Measurements from ENCODE around the gene TMEM237.

TMEM237 gene

GRCh38 chr2:201642579-201643215 lies 606 bp downstream of the TMEM237 start:
- in situ Hi-C loops (cut with MboI; ENCODE audit: low sequenced_read_pairs) = no loop called here

GRCh38 chr2:201642086-201642578 lies 1.2 kb downstream of the TMEM237 start:
- in situ Hi-C loops (cut with MboI; ENCODE audit: low sequenced_read_pairs) = no loop called here

GRCh38 chr2:201639205-201639604 lies 4.1 kb downstream of the TMEM237 start:
- in situ Hi-C loops (cut with MboI; ENCODE audit: low sequenced_read_pairs) = no loop called here

- in situ Hi-C loops (cut with MboI; ENCODE audit: low sequenced_read_pairs) = no loop called here
Measured at GRCh38 chr2:201638326-201638725, 5.0 kb downstream of the TMEM237 start.

GRCh38 chr2:201633661-201634249 lies 9.5 kb downstream of the TMEM237 start:
- in situ Hi-C loops (cut with MboI; ENCODE audit: low sequenced_read_pairs) = no loop called here

- in situ Hi-C loops (cut with MboI; ENCODE audit: low sequenced_read_pairs) = no loop called here
Measured at GRCh38 chr2:201631041-201631440, 12.3 kb downstream of the TMEM237 start.

GRCh38 chr2:201630577-201630976 lies 12.7 kb downstream of the TMEM237 start:
- in situ Hi-C loops (cut with MboI; ENCODE audit: low sequenced_read_pairs) = no loop called here

GRCh38 chr2:201628545-201628944 lies 14.8 kb downstream of the TMEM237 start:
- in situ Hi-C loops (cut with MboI; ENCODE audit: low sequenced_read_pairs) = no loop called here

- in situ Hi-C loops (cut with MboI; ENCODE audit: low sequenced_read_pairs) = no loop called here
Measured at GRCh38 chr2:201622306-201622970, 20.9 kb downstream of the TMEM237 start.

GRCh38 chr2:201621293-201621999 lies 21.9 kb downstream of the TMEM237 start:
- in situ Hi-C loops (cut with MboI; ENCODE audit: low sequenced_read_pairs) = no loop called here

- in situ Hi-C loops (cut with MboI; ENCODE audit: low sequenced_read_pairs) = no loop called here
Measured at GRCh38 chr2:201618744-201619662, 24.3 kb downstream of the TMEM237 start.

GRCh38 chr2:201608021-201608420 lies 35.3 kb downstream of the TMEM237 start:
- in situ Hi-C loops (cut with MboI; ENCODE audit: low sequenced_read_pairs) = no loop called here

- in situ Hi-C loops (cut with MboI; ENCODE audit: low sequenced_read_pairs) = no loop called here
Measured at GRCh38 chr2:201607568-201607967, 35.7 kb downstream of the TMEM237 start.

- in situ Hi-C loops (cut with MboI; ENCODE audit: low sequenced_read_pairs) = no loop called here
Measured at GRCh38 chr2:201600906-201601305, 42.4 kb downstream of the TMEM237 start.

GRCh38 chr2:201597397-201597796 lies 45.9 kb downstream of the TMEM237 start:
- in situ Hi-C loops (cut with MboI; ENCODE audit: low sequenced_read_pairs) = no loop called here

GRCh38 chr2:201580486-201580885 lies 62.8 kb downstream of the TMEM237 start:
- in situ Hi-C loops (cut with MboI; ENCODE audit: low sequenced_read_pairs) = no loop called here

- in situ Hi-C loops (cut with MboI; ENCODE audit: low sequenced_read_pairs) = no loop called here
Measured at GRCh38 chr2:201579536-201579935, 63.8 kb downstream of the TMEM237 start.

- in situ Hi-C loops (cut with MboI; ENCODE audit: low sequenced_read_pairs) = no loop called here
Measured at GRCh38 chr2:201575971-201576370, 67.3 kb downstream of the TMEM237 start.

- in situ Hi-C loops (cut with MboI; ENCODE audit: low sequenced_read_pairs) = no loop called here
Measured at GRCh38 chr2:201574766-201575165, 68.5 kb downstream of the TMEM237 start.

GRCh38 chr2:201572846-201573508 lies 70.3 kb downstream of the TMEM237 start:
- in situ Hi-C loops (cut with MboI; ENCODE audit: low sequenced_read_pairs) = no loop called here
